GM12878 (cell line): ENCODE data around the gene CCDC32. TPM values are rescaled to one million over a fixed set of nuclear protein-coding genes. Genes with fewer than 3 reads are reported as not detected.

Experiments used
- ATAC-seq: fragments of 200-7000 bp; cut with Tn5 transposase; 3 replicates; pipeline ENCODE4 v1.9.1; 2020; ENCODE audit warnings: mild to moderate bottlenecking, moderate library complexity
- BruUV-seq: library from RNA; stranded (reverse); fragments of 400-500 nt; replicated peaks from 2 replicates; lab custom pipeline; 2021; lab: Mats Ljungman, UMichigan
- CTCF ChIA-PET: fragments of 300-600 bp; sonication (Branson Sonifier 250); formaldehyde crosslinking; extraction: SDS; loops from one replicate; lab custom pipeline; 2021; ENCODE audit warnings: inconsistent platforms; lab: Yijun Ruan, JAX
- POLR2A ChIA-PET: fragments of 350-600 bp; formaldehyde crosslinking; extraction: SDS; loops from one replicate; lab custom pipeline; 2021; ENCODE audit warnings: inconsistent platforms; lab: Charles Lee
- RAD21 ChIA-PET: fragments of 300-600 bp; sonication (Branson Sonifier 250); formaldehyde crosslinking; loops from one replicate; lab custom pipeline; 2023; ENCODE audit warnings: antibody characterized with exemption; ENCODE audit not compliant: unreplicated experiment; lab: Charles Lee
- SMC1A ChIA-PET: fragments of 300-600 bp; sonication (Branson Sonifier 250); formaldehyde crosslinking; loops from one replicate; lab custom pipeline; 2023; ENCODE audit not compliant: unreplicated experiment, uncharacterized antibody; lab: Charles Lee
- DNase-seq: peaks from one replicate; pipeline ENCODE4 v3.0.0-alpha.2; 2011; ENCODE audit warnings: low read depth, low spot score
- FAIRE-seq: peaks from 3 replicates; lab custom pipeline; 2011; peaks lifted over from hg19 to GRCh38; lab: Jason Lieb, UNC
- H2AFZ ChIP-seq: 2 replicates; pipeline ENCODE4 v1.6.0; 2011; ENCODE audit warnings: low read depth, low read length, control low read depth; ENCODE audit not compliant: control insufficient read depth
- H3K27ac ChIP-seq: 2 replicates; pipeline ENCODE4 v1.5.1; 2011; ENCODE audit warnings: control low read depth; ENCODE audit not compliant: control insufficient read depth, insufficient read depth
- H3K27me3 ChIP-seq, 2 experiments: replicated peaks in 1 of 2; 2 replicates each; pipeline versions ENCODE4 v1.6.0 to v1.6.1; 2011; ENCODE audit warnings: low read length in 1 of 2; ENCODE audit not compliant: control insufficient read depth in 2 of 2, insufficient read depth in 2 of 2
- H3K36me3 ChIP-seq, 2 experiments: 2 replicates each; pipeline ENCODE4 v1.5.1; 2011; ENCODE audit warnings: low read length in 1 of 2; ENCODE audit not compliant: control insufficient read depth in 2 of 2, insufficient read depth in 2 of 2
- H3K4me1 ChIP-seq: 2 replicates; pipeline ENCODE4 v1.6.1; 2011; ENCODE audit warnings: mild to moderate bottlenecking, low read length, moderate library complexity, mixed read lengths; ENCODE audit not compliant: control insufficient read depth, insufficient read depth
- H3K4me2 ChIP-seq: 2 replicates; pipeline ENCODE4 v1.6.0; 2011; ENCODE audit warnings: control low read depth; ENCODE audit not compliant: control insufficient read depth, insufficient read depth
- H3K4me3 ChIP-seq: fragments of 200-600 bp; sonication (generic); 2 replicates; pipeline ENCODE4 v1.5.1; 2016
- H3K79me2 ChIP-seq: 2 replicates; pipeline ENCODE4 v1.6.0; 2011; ENCODE audit warnings: low read length; ENCODE audit not compliant: control insufficient read depth, insufficient read depth
- H3K9ac ChIP-seq: 2 replicates; pipeline ENCODE4 v1.8.0; 2011; ENCODE audit warnings: low read length, control low read depth, mixed read lengths; ENCODE audit not compliant: control insufficient read depth, insufficient read depth
- H3K9me3 ChIP-seq: replicated peaks from 3 replicates; pipeline ENCODE4 v1.5.1; 2011; ENCODE audit warnings: mild to moderate bottlenecking, low read length; ENCODE audit not compliant: control insufficient read depth, insufficient read depth
- H4K20me1 ChIP-seq: 2 replicates; pipeline ENCODE4 v1.6.0; 2011; ENCODE audit not compliant: control insufficient read depth, insufficient read depth
- BHLHE40 ChIP-seq, 2 experiments: fragments of 450-650 bp in 1 of 2; IDR thresholded peaks; 2 replicates each; pipeline ENCODE4 v1.6.1; 2011 to 2017; ENCODE audit warnings: low read depth in 2 of 2, borderline replicate concordance in 1 of 2, improper control_type of control experiment in 1 of 2, low read length in 1 of 2, mild to moderate bottlenecking in 1 of 2
- BRCA1 ChIP-seq: IDR thresholded peaks from 2 replicates; pipeline ENCODE4 v1.6.1; 2011; ENCODE audit warnings: low read depth, low read length, improper control_type of control experiment
- CBX3 ChIP-seq: fragments of 200-600 bp; sonication (generic); IDR thresholded peaks from 2 replicates; pipeline ENCODE4 v1.6.1; 2016; ENCODE audit warnings: low read depth, borderline replicate concordance
- GABPA ChIP-seq: IDR thresholded peaks from 2 replicates; pipeline ENCODE4 v1.6.1; 2014; ENCODE audit warnings: antibody characterized with exemption, low read depth, mild to moderate bottlenecking, inconsistent platforms
- MXI1 ChIP-seq: fragments of 150-350 bp; IDR thresholded peaks from 2 replicates; pipeline ENCODE4 v1.6.1; 2011; ENCODE audit warnings: low read depth, mild to moderate bottlenecking, inconsistent platforms, low read length, improper control_type of control experiment
- NFYA ChIP-seq: IDR thresholded peaks from 2 replicates; pipeline ENCODE4 v1.6.1; 2011; ENCODE audit warnings: low read depth, mild to moderate bottlenecking, low read length, improper control_type of control experiment, borderline replicate concordance
- NR2C2 ChIP-seq: IDR thresholded peaks from 2 replicates; pipeline ENCODE4 v1.6.1; 2011; ENCODE audit warnings: borderline replicate concordance, low read depth; ENCODE audit not compliant: control insufficient read depth, insufficient read length
- NR2F1 ChIP-seq: fragments of 450-650 bp; conservative IDR thresholded peaks from 2 replicates; pipeline ENCODE4 v1.6.1; 2017; ENCODE audit warnings: mild to moderate bottlenecking
- PAX5 ChIP-seq: IDR thresholded peaks from 2 replicates; pipeline ENCODE4 v1.6.1; 2011; ENCODE audit warnings: low read depth, low read length, borderline replicate concordance
- PKNOX1 ChIP-seq: fragments of 450-650 bp; IDR thresholded peaks from 2 replicates; pipeline ENCODE4 v1.6.1; 2016; ENCODE audit warnings: mild to moderate bottlenecking
- SPI1 ChIP-seq: IDR thresholded peaks from 2 replicates; pipeline ENCODE4 v1.6.1; 2011; ENCODE audit warnings: low read depth, mild to moderate bottlenecking, low read length, moderate library complexity, borderline replicate concordance; ENCODE audit not compliant: insufficient read depth
- YY1 ChIP-seq: IDR thresholded peaks from 2 replicates; pipeline ENCODE4 v1.6.1; 2011; ENCODE audit warnings: low read depth, mild to moderate bottlenecking, low read length
- WGBS: methylation state at CpG from one replicate; pipeline ENCODE4 v1.1.6; 2016; ENCODE audit warnings: low lambda C conversion rate; ENCODE audit not compliant: insufficient replicate concordance, insufficient coverage; ENCODE audit errors: missing lambda C conversion rate; 5-methylcytosine and 5-hydroxymethylcytosine counted together
- in situ Hi-C: fragments of 300-500 bp; cut with MboI; formaldehyde crosslinking; loops from 9 replicates; pipeline ENCODE4 v1.14.3; 2018; ENCODE audit warnings: mixed read lengths
- intact Hi-C: fragments of 100-400 bp; cut with micrococcal nuclease; formaldehyde crosslinking; loops from one replicate; pipeline ENCODE4 v1.14.2; 2022; ENCODE audit not compliant: unreplicated experiment
- polyA plus RNA-seq, 11 experiments: library from polyadenylated mRNA; depleted of rRNA in 4 of 11; unstranded in 6 of 11; stranded (reverse) in 5 of 11; fragments of >200 nt; fragmentation: Nextera tagmentation in 4 of 11; fragmentation: Illumina TruSeq in 1 of 11; extraction: Ambion mirVana in 4 of 11; extraction: Trizol in 1 of 11; gene quantifications; 1 replicate in 1 of 11; 2 replicates in 10 of 11; pipeline versions ENCODE4 v1.2.1 to v1.2.3, GENCODE V29; 2011 to 2016; ENCODE audit warnings: inconsistent platforms in 2 of 11, missing spikeins in 2 of 11, low read depth in 1 of 11
- total RNA-seq, 4 experiments: library from RNA; depleted of rRNA in 3 of 4; stranded (reverse); fragments of >200 nt in 3 of 4; fragmentation: Illumina TruSeq in 1 of 4; extraction: Trizol in 1 of 4; gene quantifications; 2 replicates each; pipeline versions ENCODE4 v1.2.1 to v1.2.3, GENCODE V29; 2013 to 2021
- TF ChIP-seq, protein P1 (sequence below): IDR thresholded peaks from 2 replicates; pipeline ENCODE4 v1.6.1; 2012; ENCODE audit warnings: improper control_type of control experiment, low read depth, low read length; ENCODE audit not compliant: insufficient replicate concordance

CCDC32 gene
- total and polyA plus RNA-seq, 10 of the 15 experiments (the other 5 are each of a cell fraction or from before 2014, with no cell fraction given): 30.2 to 74.3 (median 46.5) TPM

GRCh38 chr15:40511093-40511471 is 53.8 kb downstream of the CCDC32 start (continued):
- TF ChIP-seq PKNOX1 (0 out of 2 replicates have a peak, but pooled peaks have one; percentile 9), NR2C2 (no peak), BHLHE40 (IDR thresholded peaks at IDR 0.05; ENCODE audit: borderline replicate concordance in 1 of 2, low read depth in 2 of 2, low read length in 1 of 2) (peak; percentile 28 to 50; a peak in 2 of 4 replicates), NR2F1 (no peak), GABPA (no peak), SPI1 (peak; percentile 42; the same call in 1 of the 2 replicates), MXI1 (peak; percentile 74; the same call in 1 of the 2 replicates), PAX5 (0 out of 2 replicates have a peak, but pooled peaks have one; percentile 13), NFYA (no peak), YY1 (peak; percentile 59)

DNA sequence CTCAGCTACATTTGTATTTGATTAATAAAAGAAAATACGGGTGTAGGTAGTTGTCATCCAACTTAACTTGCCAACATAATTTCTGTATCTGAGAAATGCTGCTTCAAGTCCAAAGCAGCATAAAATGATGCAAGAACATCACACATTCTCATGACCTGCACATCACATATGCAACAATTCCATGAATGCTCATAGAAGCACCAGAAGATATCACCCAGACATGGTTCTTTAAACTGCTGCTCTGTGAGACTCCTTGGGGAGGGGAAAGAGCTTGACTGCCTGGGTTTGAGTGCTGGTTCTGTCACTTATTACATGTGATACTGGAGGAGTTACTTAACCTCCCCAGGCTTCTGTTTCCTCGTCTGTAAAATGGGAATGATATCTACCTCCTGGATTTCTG is 54.6 kb downstream of the CCDC32 start:
- ChIA-PET POLR2A (no interaction called here), CTCF (interaction anchor here (0.6 kb wide), 2 partner anchors 291 to 802 kb away, joined by 3 to 4 read pairs; no protein-coding TSS in a partner anchor)
- 68% methylated on average over 2 of the region's 2 CpGs for WGBS

More for the DNA sequence above, 54.6 kb downstream of the CCDC32 start:
- no peak for DNase-seq
- intact Hi-C loops: loop anchor here (10.0 kb wide), 1 partner anchor 165 kb away; no protein-coding TSS in a partner anchor
- Histone ChIP-seq H2AFZ (no peak overlapping the region), H3K9ac (no peak overlapping the region), H3K79me2 (no peaks in the 10 kb centered on the region), H3K4me2 (no peak overlapping the region)
- BruUV-seq: no TSS peak
- no peak for FAIRE-seq
- no peak for TF ChIP-seq BRCA1
- TF ChIP-seq CBX3: no peak
- TF ChIP-seq, protein P1, sequence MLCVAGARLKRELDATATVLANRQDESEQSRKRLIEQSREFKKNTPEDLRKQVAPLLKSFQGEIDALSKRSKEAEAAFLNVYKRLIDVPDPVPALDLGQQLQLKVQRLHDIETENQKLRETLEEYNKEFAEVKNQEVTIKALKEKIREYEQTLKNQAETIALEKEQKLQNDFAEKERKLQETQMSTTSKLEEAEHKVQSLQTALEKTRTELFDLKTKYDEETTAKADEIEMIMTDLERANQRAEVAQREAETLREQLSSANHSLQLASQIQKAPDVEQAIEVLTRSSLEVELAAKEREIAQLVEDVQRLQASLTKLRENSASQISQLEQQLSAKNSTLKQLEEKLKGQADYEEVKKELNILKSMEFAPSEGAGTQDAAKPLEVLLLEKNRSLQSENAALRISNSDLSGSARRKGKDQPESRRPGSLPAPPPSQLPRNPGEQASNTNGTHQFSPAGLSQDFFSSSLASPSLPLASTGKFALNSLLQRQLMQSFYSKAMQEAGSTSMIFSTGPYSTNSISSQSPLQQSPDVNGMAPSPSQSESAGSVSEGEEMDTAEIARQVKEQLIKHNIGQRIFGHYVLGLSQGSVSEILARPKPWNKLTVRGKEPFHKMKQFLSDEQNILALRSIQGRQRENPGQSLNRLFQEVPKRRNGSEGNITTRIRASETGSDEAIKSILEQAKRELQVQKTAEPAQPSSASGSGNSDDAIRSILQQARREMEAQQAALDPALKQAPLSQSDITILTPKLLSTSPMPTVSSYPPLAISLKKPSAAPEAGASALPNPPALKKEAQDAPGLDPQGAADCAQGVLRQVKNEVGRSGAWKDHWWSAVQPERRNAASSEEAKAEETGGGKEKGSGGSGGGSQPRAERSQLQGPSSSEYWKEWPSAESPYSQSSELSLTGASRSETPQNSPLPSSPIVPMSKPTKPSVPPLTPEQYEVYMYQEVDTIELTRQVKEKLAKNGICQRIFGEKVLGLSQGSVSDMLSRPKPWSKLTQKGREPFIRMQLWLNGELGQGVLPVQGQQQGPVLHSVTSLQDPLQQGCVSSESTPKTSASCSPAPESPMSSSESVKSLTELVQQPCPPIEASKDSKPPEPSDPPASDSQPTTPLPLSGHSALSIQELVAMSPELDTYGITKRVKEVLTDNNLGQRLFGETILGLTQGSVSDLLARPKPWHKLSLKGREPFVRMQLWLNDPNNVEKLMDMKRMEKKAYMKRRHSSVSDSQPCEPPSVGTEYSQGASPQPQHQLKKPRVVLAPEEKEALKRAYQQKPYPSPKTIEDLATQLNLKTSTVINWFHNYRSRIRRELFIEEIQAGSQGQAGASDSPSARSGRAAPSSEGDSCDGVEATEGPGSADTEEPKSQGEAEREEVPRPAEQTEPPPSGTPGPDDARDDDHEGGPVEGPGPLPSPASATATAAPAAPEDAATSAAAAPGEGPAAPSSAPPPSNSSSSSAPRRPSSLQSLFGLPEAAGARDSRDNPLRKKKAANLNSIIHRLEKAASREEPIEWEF: no peak
- TF ChIP-seq, all 136 proteins: peak for 0
- ATAC-seq: no peak
- Histone ChIP-seq H3K27ac (no peak overlapping the region), H4K20me1 (no peaks in the 10 kb centered on the region), H3K9me3 (no peaks in the 10 kb centered on the region), H3K4me1 (peaks cover 9% of the 10 kb centered on the region), H3K36me3 (no peaks in the 10 kb centered on the region), H3K4me3 (no peak overlapping the region), H3K27me3 (no peaks in the 10 kb centered on the region)
- SMC1A ChIA-PET: no interaction called here
- in situ Hi-C loops: no loop called here
- RAD21 ChIA-PET: no interaction called here
